Measurements from ENCODE around the gene SNX3. TPM values are rescaled to one million over a fixed set of nuclear protein-coding genes. Genes with fewer than 3 reads are reported as not detected.
"Not testable (repeated sequence)": the region's sequence is repeated elsewhere in the genome, so short reads cannot be mapped to it uniquely, and the experiment has no call there.

SNX3 gene
- total RNA-seq, 4 donors from 2014 or later: 96.5 to 155 (median 107) TPM

DNA sequence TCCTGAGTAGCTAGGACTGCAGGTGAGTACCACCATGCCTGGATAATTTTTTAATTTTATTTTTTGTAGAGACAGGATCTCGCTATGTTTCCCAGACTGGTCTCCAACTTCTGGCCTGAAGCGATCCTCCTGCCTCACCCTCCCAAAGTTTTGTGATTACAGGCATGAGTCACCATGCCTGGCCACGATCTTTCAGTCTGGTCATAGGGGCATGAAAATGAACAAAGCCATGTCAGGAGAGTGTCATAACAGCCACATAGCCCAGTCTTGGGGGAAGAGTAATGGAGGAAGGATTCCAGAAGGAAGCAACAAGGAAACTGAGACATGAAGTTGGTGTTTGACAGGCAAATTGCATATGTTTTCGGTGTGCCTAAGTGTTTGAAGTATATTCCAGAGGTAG is 17.0 kb upstream of the SNX3 start:
- Histone ChIP-seq H3K36me3 (no peaks in the 10 kb centered on the region), H3K4me1 (no peaks in the 10 kb centered on the region), H3K4me3 (no peak overlapping the region), H3K27ac (no peak overlapping the region), H3K9me3 (no peaks in the 10 kb centered on the region), H3K27me3 (no peaks in the 10 kb centered on the region)
- WGBS, 2 donors: 71 to 85% methylated on average over 4 of the region's 4 CpGs
- intact Hi-C loops (cut with DNase I): no loop called here
- DNase-seq: no peak
- TF ChIP-seq CTCF (IDR thresholded peaks at IDR 0.05): no peak
- no peak for TF ChIP-seq POLR2A (IDR thresholded peaks at IDR 0.05)

GRCh38 chr6:108277295-108277694 is 16.5 kb upstream of the SNX3 start:
- Histone ChIP-seq H3K4me1 (no peaks in the 10 kb centered on the region), H3K27me3 (no peaks in the 10 kb centered on the region), H3K27ac (no peak overlapping the region), H3K9me3 (no peaks in the 10 kb centered on the region), H3K4me3 (no peak overlapping the region), H3K36me3 (no peaks in the 10 kb centered on the region)
- TF ChIP-seq CTCF (IDR thresholded peaks at IDR 0.05) (no peak), POLR2A (IDR thresholded peaks at IDR 0.05) (no peak)
- no peak for DNase-seq
- 92 to 100% methylated on average over 1 of the region's 1 CpG for WGBS, 2 donors
- intact Hi-C loops (cut with DNase I): no loop called here

GRCh38 chr6:108275976-108276375 is 15.1 kb upstream of the SNX3 start:
- Histone ChIP-seq H3K4me3 (no peak overlapping the region), H3K27me3 (no peaks in the 10 kb centered on the region), H3K27ac (no peak overlapping the region), H3K36me3 (no peaks in the 10 kb centered on the region), H3K9me3 (no peaks in the 10 kb centered on the region), H3K4me1 (no peaks in the 10 kb centered on the region)
- WGBS, 2 donors: 69 to 76% methylated on average over 2 of the region's 2 CpGs
- no peak for DNase-seq
- intact Hi-C loops (cut with DNase I): no loop called here
- TF ChIP-seq POLR2A (IDR thresholded peaks at IDR 0.05): no peak
- TF ChIP-seq CTCF (IDR thresholded peaks at IDR 0.05): no peak

DNA sequence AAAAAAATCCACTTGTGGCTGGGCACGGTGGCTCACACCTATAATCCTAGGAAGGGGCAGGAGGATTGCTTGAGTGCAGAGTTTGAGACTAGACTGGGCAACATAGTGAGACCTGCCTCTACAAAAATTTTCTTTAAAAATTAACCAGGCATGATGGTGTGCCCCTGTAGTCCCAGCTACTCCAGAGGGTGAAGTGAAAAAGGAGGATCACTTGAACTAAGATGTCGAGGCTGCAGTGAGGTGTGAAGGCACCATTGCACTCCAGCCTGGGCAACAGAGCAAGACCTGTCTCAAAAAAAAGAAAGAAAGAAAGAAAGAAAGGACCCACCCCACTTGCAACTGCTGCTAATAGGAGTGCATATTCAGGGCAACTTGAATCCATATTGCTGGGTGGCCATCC is 13.7 kb upstream of the SNX3 start:
- DNase-seq: no peak
- no peak overlapping the region for H3K4me3 ChIP-seq
- H3K9me3 ChIP-seq: no peaks in the 10 kb centered on the region
- TF ChIP-seq CTCF (IDR thresholded peaks at IDR 0.05) (no peak), POLR2A (IDR thresholded peaks at IDR 0.05) (no peak)
- H3K27me3 ChIP-seq: no peaks in the 10 kb centered on the region
- intact Hi-C loops (cut with DNase I): no loop called here
- H3K36me3 ChIP-seq: no peaks in the 10 kb centered on the region
- 77 to 86% methylated on average over 2 of the region's 2 CpGs for WGBS, 2 donors
- H3K4me1 ChIP-seq: no peaks in the 10 kb centered on the region
- no peak overlapping the region for H3K27ac ChIP-seq

GRCh38 chr6:108269955-108270354 is 9.1 kb upstream of the SNX3 start:
- H3K27ac ChIP-seq; intact Hi-C loops (cut with DNase I); DNase-seq; H3K9me3 ChIP-seq; H3K4me3 ChIP-seq; H3K36me3 ChIP-seq; H3K4me1 ChIP-seq; H3K27me3 ChIP-seq: not testable (repeated sequence)
- WGBS, 2 donors: no CpG with 5 or more reads among the region's 31 CpGs

GRCh38 chr6:108268845-108269244 is 8.0 kb upstream of the SNX3 start:
- no peak for DNase-seq
- Histone ChIP-seq H3K27me3 (no peaks in the 10 kb centered on the region), H3K4me3 (no peak overlapping the region), H3K27ac (no peak overlapping the region), H3K4me1 (no peaks in the 10 kb centered on the region), H3K36me3 (no peaks in the 10 kb centered on the region), H3K9me3 (no peaks in the 10 kb centered on the region)
- no peak for TF ChIP-seq CTCF (IDR thresholded peaks at IDR 0.05)
- no peak for TF ChIP-seq POLR2A (IDR thresholded peaks at IDR 0.05)
- 96 to 97% methylated on average over 3 of the region's 3 CpGs for WGBS, 2 donors
- intact Hi-C loops (cut with DNase I): no loop called here

Data from esophagus squamous epithelium (tissue), 5 donors.